Renal cortical epithelial cell (primary cell): ENCODE data around the gene FGFBP3. TPM values are rescaled to one million over a fixed set of nuclear protein-coding genes. Genes with fewer than 3 reads are reported as not detected.

Source experiments
- DNase-seq: peaks from one replicate; pipeline ENCODE4 v3.0.0-alpha.2; 2011; ENCODE audit warnings: low read depth
- total RNA-seq: library from RNA; depleted of rRNA; stranded (reverse); fragments of >200 nt; gene quantifications from 2 replicates; pipeline ENCODE4 v1.2.3, GENCODE V29; 2014

Gene FGFBP3
- total RNA-seq, 1 donor from 2014 or later = 0.15 TPM

DNA sequence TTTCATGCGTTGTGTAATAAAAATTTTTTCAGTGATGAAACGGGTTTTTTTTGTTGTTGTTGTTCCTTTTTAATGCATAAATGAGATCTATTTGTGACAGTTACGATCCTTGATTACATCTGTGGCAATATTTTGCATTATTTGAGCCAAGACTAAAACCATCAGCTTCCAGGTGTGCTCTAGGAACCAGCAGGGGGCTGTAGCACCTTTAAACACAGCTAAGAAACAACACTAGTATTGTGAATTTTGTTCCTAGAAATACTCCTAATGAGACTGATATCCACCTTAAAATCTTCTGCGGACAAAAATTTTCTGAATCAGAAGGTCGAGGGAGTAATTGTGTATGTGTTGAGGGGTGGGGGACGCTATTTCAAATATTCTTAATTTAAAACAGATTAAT, 52.6 kb downstream of the FGFBP3 start:
- DNase-seq = peak; percentile 17

Other genes starting within 250 kb of the FGFBP3 start
- 57.5 and 70.9 TPM in 2 replicates for gene TNKS2, start 111.1 kb downstream of the FGFBP3 start, total RNA-seq
- 30.6 and 45.7 TPM in 2 replicates for gene BTAF1, start 14.3 kb upstream of the FGFBP3 start, total RNA-seq